ENCODE results near the gene SCN7A.
A peak's percentile ranks its signal among the peaks of the same experiment; 100 is the strongest.
"Not testable (repeated sequence)": the region's sequence is repeated elsewhere in the genome, so short reads cannot be mapped to it uniquely, and the experiment has no call there.

Gene SCN7A

DNA sequence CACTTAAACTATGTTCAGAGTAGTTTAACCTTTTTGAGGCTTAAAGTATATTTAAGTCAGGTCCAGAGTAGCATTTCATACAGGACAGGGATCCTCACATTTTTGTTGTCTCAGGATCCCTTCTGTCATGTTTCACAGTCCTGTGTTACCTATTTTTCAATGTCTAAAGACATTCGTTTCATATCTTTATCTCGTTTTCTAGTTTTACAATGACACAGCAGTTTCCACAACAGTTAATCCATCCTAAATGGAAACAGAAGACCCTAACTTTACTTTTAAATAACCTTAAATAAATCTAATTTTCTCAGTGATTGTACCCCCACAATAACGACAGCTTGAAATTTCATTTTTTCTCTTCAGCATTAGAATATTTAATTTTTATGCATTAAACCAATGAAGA lies 101.0 kb downstream of the SCN7A start:
- no peak for DNase-seq

DNA sequence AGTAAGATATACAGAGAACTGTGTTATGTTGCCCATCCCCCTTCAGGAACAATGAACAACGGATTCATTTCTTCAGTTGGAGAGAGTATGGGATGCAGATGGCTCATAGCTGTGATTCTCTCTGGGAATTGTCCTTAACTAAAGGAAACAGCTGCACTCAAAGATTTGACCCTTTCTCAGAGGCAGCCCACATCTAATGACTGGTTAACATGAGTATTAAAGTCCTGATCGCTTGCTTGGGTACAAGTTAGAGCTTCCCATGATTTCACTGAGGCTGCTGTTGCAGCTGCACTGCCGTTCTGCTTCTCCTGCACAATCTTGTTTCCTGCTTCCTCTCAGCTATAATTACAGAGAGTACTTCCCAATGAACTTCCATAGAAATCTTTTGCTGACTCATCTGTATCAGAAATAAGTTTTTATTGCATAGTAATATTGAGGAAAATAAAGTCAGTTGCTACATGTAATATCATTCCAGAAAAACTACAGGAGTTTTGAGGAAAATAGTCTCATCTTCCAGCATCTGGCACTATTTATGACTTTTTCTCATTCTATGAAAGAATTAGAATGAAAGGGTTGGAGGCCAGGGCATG lies 105.5 kb downstream of the SCN7A start:
- DNase-seq = no peak

DNA sequence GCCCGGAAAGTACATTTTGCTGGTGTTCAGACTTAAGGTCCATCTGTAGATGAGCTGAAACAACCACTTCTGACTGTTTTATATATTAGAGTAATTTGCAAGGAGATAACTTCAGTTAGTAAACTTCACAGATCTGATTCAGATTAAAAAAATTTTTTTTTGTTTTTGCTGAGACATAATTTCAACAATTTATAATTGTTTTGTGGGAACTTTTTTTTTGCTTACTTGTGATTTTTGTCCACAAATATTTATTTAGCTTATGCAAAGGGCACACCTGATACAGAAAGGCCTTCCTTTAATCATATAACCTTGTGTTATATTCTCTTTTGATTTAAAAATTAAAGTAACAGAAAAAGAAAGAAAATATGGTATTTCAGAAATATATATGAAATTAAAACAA lies 108.7 kb downstream of the SCN7A start:
- DNase-seq = no peak

DNA sequence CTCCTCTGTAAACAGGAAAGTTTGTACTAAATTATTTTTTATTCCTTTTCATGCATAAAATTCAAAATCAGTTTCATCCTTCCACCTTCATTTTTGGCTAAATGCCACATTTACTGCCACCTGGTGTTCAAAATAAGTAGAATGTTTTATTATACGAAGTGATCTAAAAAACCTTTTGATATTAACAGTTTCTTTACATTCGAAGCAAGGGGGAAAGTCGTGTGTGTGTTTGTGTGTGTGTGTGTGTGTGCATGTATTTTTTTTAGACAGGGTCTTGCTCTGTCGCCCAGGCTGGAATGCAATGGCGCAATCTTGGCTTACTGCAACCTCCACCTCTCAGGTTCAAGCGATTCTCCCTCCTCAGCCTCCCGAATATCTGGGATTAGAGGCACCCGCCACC lies 109.3 kb downstream of the SCN7A start:
- no peak for DNase-seq

DNA sequence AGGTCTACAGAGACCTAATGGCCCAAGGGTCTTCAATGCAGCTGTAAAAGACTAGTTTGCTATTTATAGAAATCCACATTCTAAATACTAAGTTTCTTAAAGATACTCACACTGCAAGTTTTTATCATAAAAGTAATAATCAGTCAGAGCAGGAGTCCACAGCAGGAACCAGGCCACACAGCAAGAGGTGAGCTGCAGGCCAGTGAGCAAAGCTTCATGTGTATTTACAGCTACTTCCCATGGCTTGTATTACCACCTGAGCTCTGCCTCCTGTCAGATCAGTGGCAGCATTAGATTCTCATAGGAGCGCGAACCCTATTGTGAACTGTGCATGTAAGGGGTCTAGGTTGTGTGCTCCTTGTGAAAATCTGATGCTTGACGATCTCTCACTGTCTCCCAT lies 111.6 kb downstream of the SCN7A start:
- DNase-seq = no peak

DNA sequence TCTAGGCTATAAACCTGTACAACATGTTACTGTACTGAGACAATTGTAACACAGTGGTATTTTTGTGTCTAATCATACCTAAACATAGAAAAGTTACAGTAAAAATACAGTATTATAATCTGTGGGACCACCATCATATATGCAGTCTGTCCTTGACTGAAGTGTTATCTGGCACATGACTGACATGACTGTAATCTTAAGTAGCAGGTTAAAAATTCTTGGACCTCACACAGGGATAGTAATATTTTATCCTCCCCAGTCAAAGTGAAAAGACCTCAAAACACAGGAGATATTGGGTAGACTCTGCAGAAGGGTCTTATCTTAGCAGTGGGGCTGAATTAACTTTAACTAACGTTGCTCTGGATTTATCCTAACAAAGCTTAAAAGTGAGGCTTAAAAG lies 113.4 kb downstream of the SCN7A start:
- no peak for DNase-seq

DNA sequence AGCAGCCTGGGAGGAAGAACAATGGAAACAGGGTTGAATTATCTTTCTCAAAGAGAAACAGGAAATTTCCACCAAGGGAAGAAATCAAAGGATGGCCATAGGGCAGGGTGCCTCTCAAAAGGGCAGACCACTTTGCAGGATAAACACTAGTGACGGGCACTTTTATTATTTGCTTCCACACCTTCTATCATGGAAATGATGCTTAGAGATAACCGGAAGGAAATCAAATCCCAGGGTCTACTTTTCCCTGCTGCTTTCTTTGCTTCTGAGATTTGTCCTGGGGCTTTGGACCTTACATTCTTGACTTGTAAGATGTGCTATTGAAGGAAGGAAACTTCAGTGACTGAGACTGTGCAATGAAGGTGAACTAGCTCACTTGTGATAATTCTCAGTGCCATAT lies 117.2 kb downstream of the SCN7A start:
- no peak for DNase-seq

DNA sequence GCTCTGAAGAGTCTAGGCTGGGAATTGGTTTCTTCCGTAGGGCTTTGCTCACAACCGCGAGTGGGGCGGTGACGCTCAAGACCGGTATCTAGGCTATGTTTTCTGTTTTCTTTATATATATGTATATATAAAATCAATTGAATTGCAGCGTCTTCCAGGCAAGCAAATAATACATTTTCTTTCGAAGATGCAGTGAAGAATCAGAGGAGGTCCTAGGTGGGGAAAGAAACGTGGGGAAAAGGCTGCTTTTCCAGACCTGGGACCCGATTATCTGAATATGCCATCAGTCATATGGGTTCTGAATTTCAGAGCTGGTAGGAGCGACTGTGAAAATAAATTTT lies 117.6 kb downstream of the SCN7A start:
- no peak for DNase-seq

DNA sequence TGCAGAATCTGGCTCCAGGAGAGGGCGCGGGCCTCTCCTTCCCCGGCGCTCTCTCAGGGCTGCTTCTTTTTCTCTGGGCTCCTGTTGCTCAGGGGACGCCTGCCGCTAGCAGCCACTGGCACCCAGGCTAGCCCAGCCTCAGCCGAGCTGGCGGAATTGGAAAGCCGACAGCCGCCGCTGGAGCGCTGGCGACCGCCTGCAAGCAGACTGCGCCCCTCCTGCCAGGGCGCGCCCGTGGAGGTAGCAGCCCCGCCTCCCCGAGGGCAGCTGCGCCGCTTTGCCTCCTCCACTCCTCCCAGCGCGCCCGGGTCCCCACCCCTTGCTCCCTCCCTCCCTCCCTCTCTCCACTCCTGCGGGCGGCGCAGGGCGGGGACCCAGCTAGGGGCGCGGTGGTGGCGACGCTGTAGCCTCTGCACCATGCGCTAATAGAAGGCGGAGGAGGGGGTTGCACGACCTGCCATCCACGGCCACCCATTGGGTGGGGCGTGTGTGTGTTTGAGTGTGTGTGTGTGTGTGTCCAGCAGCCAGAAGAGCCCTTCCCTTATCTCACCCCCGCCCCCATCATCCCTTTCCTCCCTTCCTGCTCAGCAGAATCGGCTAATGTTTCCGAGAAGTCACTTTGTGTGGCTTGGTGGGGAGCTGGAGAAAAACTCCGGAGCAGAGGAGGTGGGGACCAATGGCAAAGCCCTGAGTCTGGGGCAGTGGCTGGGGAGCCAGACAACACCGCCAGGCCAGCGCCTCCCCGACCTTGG lies 118.1 kb downstream of the SCN7A start, which contains the start of gene SCN9A:
Gene SCN9A (minus strand): TSS at position 209 of the 752 bp plus-strand sequence. CDS start 64,188 bp downstream, outside the sequence.
- DNase-seq = peak; percentile 6

DNA sequence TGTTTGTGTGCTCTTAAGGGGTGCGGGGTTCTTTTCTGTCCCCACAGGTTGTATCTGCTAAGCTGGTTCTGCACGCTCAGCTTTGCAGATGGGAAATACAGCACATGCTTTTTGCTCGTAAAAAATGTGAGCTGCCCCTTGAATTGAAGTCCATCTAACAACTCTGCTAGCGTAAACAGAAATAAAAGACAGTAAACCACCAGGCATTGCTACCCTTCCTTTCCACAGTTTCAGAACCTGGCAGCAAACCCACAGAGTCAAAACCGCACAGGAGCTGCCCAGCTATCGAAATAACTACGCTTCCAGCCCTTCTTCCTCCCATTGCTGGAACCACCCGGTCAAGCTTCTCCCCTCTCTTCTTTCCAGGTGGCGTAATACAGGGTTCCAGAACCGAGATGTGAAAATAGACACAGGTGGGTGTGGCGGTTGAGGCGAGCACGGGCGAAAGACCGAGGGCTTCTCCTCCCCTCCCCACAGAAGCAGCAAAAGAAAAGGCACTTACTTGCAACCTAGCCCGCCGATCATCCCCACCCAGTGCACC lies 118.8 kb downstream of the SCN7A start:
- no peak for DNase-seq

DNA sequence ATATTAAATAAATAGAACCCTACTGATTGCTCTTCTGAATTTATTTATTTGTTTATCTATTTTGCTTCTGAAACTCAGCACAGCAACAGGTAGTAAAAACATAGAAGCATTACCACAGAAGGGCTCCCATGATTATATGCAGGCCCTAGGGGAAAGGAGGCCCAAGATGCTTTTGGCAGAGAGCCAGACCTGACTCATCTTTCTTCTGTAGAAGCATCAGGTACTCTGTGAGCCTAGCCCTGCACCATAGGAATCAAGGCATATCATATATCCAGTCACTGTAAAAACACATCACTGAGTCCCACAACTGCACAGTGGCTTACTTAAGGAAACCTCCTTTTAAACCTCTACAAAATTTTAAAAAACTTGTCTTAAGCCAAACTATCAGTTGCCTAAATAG lies 120.1 kb downstream of the SCN7A start:
- no peak for DNase-seq

DNA sequence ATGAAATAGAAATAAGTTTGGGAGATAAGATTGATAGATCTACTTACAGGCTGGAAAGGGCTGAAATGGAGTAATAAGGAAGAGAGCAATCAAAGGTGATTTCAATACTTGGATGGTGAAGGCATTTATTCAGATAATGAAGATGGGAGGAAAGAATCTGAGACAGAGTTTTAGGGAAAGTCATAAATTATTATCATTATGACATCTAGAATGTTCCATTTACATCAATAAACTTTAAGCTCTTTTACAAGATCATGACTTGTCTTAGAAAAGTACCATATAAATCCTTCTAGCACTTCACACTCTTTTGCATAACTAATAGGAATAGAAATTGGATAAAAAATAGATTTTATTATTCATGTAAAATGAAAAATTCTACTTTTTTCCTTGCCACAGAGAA lies 120.5 kb downstream of the SCN7A start:
- DNase-seq = no peak

DNA sequence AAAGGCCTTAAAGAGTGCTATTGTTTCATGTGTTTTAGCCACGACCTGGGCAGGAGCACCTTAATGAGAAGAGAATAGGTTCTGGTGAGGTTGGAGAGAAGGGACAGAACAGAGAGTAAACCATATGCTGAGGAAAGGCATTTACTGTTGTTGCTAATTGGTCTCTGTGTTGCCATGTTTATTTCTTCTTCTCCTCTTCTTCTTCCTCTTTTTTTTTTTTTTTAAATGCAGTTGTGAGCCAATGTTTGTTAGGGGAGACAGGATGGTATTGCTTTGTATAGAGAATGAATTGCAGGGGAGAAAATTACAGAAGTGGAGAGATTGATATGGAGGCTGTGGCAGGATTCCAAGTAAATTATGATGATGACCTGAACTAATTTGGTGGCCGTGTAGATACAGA lies 120.9 kb downstream of the SCN7A start:
- no peak for DNase-seq

DNA sequence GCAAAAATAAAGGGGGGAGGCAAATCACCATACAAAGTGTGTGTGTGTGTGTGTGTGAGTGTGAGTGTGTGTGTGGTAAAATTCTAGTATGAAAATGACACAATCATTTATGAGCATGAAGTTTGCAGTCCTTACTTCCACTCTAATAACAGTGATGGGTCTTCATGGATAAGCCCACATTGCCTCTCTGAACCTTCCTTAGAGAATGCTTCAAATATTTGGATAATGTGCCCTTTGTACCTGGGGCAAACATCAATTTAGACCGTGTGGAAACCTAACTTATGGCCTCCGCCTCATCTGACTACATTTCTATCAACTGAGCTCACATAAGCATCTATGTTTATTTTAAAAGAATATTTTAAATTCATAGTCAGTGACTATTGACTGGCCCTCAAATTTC lies 122.0 kb downstream of the SCN7A start:
- no peak for DNase-seq

DNA sequence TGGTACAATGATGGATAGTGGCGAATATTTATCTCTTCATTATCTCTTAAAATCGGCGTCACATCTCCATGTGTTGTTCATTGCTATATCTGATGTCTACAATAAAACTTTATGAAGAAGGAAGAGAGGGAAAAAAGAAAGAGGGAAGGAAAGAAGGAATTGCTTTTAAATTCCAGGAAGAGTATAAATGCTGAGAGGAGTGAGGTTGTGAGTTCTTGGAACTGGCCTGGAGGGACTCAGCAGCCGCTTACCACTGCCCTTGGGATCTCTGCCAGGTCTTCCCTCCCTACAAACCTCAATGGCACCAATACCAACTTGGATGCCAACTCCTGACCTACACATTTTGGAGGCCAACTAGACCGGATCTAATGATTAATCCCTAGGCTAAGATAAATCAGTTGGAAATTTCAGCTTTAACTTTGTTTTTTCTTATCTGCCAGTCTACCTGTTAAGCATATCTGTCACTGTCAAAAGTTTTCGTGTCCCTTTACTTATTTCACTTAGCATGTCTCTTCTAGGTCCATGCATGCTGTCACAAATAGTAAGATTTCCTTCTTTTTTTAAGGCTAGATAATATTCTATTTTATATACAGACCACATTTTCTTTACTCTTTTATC lies 128.1 kb downstream of the SCN7A start:
- DNase-seq = no peak

DNA sequence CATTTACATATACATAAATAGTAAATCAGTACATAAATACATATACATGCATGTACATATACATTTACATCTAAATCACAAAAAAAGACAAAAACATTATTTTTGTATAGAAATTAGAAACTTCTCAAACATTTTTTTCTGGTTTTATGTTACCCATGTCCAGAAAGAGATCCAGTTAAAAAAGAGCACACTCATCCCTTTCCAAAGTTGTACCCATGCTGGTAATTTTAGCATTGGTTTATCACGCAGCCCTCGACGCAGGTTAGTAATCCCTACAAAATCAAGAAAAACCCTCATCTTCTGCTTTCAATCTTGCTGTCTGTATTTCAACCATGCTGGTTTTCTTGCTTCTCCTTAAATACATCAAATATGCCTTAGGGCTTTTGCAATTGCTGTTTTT lies 128.8 kb downstream of the SCN7A start:
- DNase-seq = no peak

DNA sequence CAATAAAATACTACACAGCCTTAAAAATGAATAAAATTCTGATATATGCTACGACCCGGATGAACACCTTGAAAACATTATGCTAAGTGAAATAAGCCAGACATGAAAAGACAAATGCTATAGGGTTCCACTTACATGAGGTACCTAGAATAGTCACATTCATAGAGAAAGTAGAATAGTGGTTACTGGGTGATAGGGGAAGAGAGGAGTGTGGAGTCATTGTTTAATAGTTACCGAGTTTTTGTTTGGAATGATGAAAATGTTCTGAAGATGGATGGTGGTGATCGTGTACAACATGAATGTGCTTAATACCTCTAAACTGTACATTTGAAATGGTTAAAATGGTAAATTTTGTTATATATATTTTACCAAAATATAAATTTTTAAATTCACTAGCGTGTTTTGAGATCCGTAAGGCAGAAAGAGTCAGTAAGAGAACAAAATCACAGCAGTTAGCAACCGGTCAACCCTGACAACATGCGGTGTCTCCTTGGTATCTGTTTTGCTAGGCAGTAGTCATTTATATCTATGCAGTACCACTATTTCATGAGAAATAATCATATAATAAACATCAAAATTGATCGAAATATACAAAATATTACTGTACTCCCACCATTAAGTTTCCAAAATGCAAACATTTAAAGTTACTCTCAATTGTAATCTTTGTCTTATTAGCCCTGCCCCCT lies 129.4 kb downstream of the SCN7A start:
- DNase-seq = no peak

DNA sequence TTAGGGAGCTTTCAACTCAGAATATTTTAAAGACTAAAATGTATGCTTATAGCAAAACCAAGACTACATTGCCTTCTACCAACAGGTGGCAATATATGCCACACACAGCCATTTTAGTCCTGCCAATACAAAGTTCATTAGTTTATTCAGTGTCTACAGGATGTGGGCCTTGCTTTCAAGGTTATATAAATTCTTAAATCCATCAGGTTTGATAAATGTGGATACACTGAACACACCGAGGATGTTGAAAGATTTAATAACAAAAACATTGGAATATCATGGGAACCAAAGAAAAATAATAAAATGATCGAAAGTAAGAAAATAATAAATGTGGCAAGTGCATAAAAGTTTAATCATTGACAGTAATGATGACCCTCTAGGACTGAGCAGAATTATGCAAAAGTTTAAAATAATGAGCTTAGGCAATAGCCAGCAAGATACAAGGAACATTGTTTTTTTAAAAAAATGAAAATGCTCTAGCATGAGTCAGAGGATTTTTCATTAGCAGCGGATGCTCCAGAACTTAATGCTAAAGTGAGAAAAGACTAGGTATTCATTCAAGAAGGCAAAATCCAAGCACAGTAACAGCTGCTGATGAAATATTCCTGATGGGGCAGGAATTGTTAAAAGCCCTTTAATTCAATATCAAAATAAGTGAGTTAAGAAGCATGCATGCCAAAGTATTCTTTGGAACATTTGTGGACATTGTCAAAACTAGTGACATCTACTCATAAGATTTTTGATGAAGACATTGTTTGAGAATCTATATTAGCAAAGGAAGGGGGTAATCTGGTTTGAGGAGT lies 132.5 kb downstream of the SCN7A start:
- no peak for DNase-seq

DNA sequence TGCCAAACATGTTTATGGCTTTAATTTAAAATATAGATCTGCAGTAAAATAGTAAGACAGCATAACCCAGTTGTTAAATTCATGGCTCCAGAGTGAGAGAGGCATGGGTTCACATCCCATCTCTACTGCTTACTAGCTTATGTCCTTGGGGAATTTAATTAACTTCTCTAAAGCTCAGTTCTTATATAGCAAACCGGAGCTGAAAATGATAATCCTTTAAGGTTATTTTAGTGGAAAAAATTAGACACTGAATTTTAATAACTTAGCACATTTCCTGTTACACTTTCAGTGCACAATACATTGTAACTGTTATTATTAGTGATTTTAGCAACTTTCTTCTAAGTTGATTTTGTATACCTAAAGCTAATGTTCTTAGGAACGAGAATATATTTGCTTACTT lies 133.1 kb downstream of the SCN7A start:
- no peak for DNase-seq

DNA sequence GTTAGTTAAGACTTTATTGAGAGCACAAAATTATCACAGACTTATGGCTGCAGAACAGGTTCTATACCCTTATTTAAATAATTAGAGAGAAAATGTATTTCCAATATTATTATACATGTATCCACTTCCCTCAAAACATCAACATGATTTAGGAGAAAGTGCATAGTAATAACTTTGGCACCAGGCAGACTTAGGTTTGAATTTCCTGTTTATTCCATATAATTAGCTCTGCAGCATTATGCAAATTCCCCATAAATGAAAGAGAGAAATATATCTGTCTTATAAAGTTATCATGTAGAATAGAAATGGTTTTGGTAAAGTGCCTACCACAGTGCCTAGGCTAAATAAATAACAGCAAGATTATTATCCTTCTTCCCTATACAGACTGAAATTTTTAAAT lies 133.6 kb downstream of the SCN7A start:
- no peak for DNase-seq

DNA sequence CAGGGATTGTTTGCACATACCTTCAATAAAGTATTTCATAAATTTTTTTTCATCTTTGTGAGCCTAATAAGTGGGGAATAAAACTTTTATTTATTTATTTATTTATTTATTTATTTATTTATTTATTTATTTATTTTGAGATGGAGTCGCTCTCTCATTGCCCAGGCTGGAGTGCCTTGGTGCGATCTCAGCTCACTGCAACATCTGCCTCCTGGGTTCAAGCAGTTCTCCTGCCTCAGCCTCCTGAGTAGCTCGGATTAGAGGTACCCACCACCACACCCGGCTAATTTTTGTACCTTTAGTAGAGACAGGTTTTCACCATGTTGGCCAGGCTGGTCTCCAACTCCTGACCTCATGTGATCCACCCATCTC lies 136.1 kb downstream of the SCN7A start:
- not testable (repeated sequence) for DNase-seq

DNA sequence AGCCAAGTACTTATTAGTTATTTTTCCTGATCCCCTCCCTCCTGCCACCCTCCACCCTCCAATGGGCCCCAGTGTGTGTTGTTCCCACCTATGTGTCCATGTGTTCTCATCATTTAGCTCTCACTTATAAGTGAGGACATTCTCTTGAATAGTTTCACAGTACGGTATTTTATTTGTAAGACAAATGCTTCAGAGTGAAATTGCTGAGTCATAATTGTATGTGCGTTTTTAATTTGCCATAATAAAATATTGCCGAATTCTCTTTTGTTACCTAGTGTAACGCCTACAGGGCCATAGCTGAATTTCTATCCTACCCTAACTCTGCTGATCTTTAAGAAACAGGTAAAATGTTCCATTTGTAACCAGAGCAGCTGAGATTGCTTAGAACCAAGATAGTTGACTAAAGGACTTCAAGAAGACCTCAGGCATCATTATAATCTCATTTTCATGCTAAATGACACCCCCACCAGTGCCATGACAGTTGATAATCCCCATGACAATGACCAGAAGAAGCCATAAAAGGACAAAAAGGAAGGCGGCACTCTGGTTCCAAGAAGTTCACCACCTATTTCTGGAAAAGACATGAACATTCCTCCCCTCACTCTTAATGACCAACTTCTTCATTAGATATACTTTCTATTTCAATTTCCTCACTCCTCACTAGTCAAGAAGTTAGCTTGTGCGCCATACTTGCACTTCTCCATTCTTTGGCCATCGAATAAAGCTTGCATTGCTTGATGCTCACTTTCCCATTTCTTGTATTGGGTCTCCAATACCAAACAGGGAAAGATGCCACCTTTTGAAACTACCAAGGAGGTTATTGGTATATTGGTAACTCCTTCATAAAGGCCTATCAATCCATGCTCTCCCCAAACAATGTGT lies 136.7 kb downstream of the SCN7A start:
- DNase-seq = no peak
